ENCODE data around the gene RTN4R. TPM values are rescaled to one million over a fixed set of nuclear protein-coding genes. Genes with fewer than 3 reads are reported as not detected.

Gene RTN4R
- total RNA-seq, 2 experiments from 2014 or later, result 0.36 to 0.50 TPM

DNA sequence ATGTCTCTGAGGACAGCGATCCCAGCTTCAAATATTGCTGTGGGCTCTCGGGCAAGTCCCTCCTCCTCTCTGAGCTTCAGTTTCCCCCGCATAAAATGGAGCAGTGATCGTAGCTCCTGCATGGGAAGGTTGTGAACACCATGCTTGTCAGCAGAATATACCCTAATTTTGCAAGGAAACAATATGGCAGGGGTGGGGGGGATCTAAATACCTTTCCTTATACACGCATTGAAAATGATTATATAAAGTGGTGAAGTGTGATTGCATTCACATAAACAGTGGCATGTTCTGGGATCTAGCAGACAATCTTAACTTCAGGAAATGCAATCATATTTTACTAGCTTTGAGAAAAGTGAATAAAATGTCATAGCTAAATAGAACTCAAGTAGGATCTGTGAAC lies 24.0 kb upstream of the RTN4R start:
- Histone ChIP-seq H3K4me3 (ENCODE audit: low read length) (no peak overlapping the region), H3K4me1 (ENCODE audit: insufficient read depth, low read length) (no peaks in the 10 kb centered on the region), H3K9me3 (ENCODE audit: control insufficient read depth in 1 of 2, insufficient read depth in 1 of 2, low read length in 2 of 2) (no peaks in the 10 kb centered on the region), H3K27ac (ENCODE audit: low read depth in 1 of 2, low read length in 2 of 2) (no peak overlapping the region), H3K36me3 (ENCODE audit: insufficient read depth, low read length) (no peaks in the 10 kb centered on the region), H3K27me3 (ENCODE audit: control insufficient read depth in 1 of 2, insufficient read depth in 2 of 2, low read length in 2 of 2) (no peaks in the 10 kb centered on the region)
- H3K9me3 Mint-ChIP-seq, result no peaks in the 10 kb centered on the region
- no peak overlapping the region for H3K4me3 Mint-ChIP-seq
- no peaks in the 10 kb centered on the region for H3K36me3 Mint-ChIP-seq (ENCODE audit: low read depth)
- no peak for ATAC-seq (ENCODE audit: poor library complexity)
- intact Hi-C loops (cut with DNase I, micrococcal nuclease), result no loop called here
- H3K4me1 Mint-ChIP-seq (ENCODE audit: low read depth), result no peaks in the 10 kb centered on the region
- ChIA-PET CTCF (no interaction called here), POLR2A (no interaction called here)
- no peak for DNase-seq
- H3K27me3 Mint-ChIP-seq, result no peaks in the 10 kb centered on the region
- TF ChIP-seq, protein P1, sequence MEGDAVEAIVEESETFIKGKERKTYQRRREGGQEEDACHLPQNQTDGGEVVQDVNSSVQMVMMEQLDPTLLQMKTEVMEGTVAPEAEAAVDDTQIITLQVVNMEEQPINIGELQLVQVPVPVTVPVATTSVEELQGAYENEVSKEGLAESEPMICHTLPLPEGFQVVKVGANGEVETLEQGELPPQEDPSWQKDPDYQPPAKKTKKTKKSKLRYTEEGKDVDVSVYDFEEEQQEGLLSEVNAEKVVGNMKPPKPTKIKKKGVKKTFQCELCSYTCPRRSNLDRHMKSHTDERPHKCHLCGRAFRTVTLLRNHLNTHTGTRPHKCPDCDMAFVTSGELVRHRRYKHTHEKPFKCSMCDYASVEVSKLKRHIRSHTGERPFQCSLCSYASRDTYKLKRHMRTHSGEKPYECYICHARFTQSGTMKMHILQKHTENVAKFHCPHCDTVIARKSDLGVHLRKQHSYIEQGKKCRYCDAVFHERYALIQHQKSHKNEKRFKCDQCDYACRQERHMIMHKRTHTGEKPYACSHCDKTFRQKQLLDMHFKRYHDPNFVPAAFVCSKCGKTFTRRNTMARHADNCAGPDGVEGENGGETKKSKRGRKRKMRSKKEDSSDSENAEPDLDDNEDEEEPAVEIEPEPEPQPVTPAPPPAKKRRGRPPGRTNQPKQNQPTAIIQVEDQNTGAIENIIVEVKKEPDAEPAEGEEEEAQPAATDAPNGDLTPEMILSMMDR (IDR thresholded peaks at IDR 0.05), result no peak
- no peak overlapping the region for H3K27ac Mint-ChIP-seq

DNA sequence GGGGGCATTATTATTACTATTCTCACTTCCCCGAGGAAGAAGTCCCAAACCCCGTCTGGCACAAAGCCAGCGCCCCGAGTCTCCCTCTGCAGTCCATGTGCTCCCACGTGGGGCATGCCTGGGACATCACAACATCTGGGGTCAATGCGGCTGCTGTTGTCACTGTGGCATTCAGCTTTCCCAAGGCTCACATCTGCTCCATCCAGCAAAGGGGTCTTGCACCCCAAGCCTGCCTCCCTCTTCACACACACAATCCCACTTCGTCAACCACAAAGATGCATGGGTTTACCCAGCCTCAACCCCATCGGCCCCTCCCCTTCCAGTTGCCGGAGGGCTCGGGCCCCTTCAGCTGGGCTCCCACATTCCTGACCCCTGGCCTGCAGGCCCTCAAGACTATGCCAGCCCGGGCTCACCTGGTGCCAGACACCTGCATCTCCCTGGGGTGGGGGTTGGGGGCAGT lies 23.5 kb upstream of the RTN4R start:
- H3K9me3 Mint-ChIP-seq, result no peaks in the 10 kb centered on the region
- DNase-seq (no peak), ATAC-seq (ENCODE audit: poor library complexity) (no peak)
- no peaks in the 10 kb centered on the region for H3K4me1 Mint-ChIP-seq (ENCODE audit: low read depth)
- H3K36me3 Mint-ChIP-seq (ENCODE audit: low read depth), result no peaks in the 10 kb centered on the region
- POLR2A ChIA-PET, result no interaction called here
- no peaks in the 10 kb centered on the region for H3K27me3 ChIP-seq (ENCODE audit: control insufficient read depth in 1 of 2, insufficient read depth in 2 of 2, low read length in 2 of 2)
- H3K9me3 ChIP-seq (ENCODE audit: control insufficient read depth in 1 of 2, insufficient read depth in 1 of 2, low read length in 2 of 2), result no peaks in the 10 kb centered on the region
- no peak overlapping the region for H3K27ac ChIP-seq (ENCODE audit: low read depth in 1 of 2, low read length in 2 of 2)
- no peaks in the 10 kb centered on the region for H3K36me3 ChIP-seq (ENCODE audit: insufficient read depth, low read length)
- intact Hi-C loops (cut with DNase I, micrococcal nuclease), result no loop called here
- TF ChIP-seq, protein P1 (IDR thresholded peaks at IDR 0.05), result no peak
- CTCF ChIA-PET, result no interaction called here
- no peaks in the 10 kb centered on the region for H3K4me1 ChIP-seq (ENCODE audit: insufficient read depth, low read length)
- no peak overlapping the region for H3K4me3 Mint-ChIP-seq
- no peak overlapping the region for H3K27ac Mint-ChIP-seq
- no peaks in the 10 kb centered on the region for H3K27me3 Mint-ChIP-seq
- no peak overlapping the region for H3K4me3 ChIP-seq (ENCODE audit: low read length)

DNA sequence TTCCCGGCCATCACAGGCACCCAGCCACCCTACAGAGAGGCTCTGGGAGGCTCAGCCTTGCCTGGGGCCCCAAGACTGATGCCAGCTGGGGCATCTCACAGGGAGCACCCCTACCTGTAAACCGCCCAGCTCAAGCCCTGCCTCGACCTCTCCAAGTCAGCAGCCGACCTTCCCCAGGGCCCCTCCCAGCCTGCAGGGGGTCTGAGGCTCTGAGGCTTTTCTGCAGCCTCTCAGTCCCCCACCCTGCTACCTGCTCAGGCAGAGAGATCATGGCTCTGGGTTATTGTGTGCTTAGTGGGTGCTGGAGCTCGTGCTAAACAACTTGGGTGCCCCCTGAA lies 23.1 kb upstream of the RTN4R start:
- H3K4me3 ChIP-seq (ENCODE audit: low read length), result no peak overlapping the region
- CTCF ChIA-PET, result no interaction called here
- ATAC-seq (ENCODE audit: poor library complexity) (no peak), DNase-seq (no peak)
- H3K4me1 ChIP-seq (ENCODE audit: insufficient read depth, low read length), result no peaks in the 10 kb centered on the region
- TF ChIP-seq, protein P1 (IDR thresholded peaks at IDR 0.05), result no peak
- H3K4me1 Mint-ChIP-seq (ENCODE audit: low read depth), result no peaks in the 10 kb centered on the region
- H3K27ac Mint-ChIP-seq, result no peak overlapping the region
- H3K27ac ChIP-seq (ENCODE audit: low read depth in 1 of 2, low read length in 2 of 2), result no peak overlapping the region
- no peaks in the 10 kb centered on the region for H3K9me3 ChIP-seq (ENCODE audit: control insufficient read depth in 1 of 2, insufficient read depth in 1 of 2, low read length in 2 of 2)
- no peaks in the 10 kb centered on the region for H3K36me3 Mint-ChIP-seq (ENCODE audit: low read depth)
- no peak overlapping the region for H3K4me3 Mint-ChIP-seq
- no peaks in the 10 kb centered on the region for H3K36me3 ChIP-seq (ENCODE audit: insufficient read depth, low read length)
- POLR2A ChIA-PET, result no interaction called here
- no peaks in the 10 kb centered on the region for H3K9me3 Mint-ChIP-seq
- H3K27me3 ChIP-seq (ENCODE audit: control insufficient read depth in 1 of 2, insufficient read depth in 2 of 2, low read length in 2 of 2), result no peaks in the 10 kb centered on the region
- no peaks in the 10 kb centered on the region for H3K27me3 Mint-ChIP-seq
- intact Hi-C loops (cut with DNase I, micrococcal nuclease), result no loop called here
